Fibroblast of the aortic adventitia (primary cell): Measurements from ENCODE around the gene DNAJC16. TPM values are rescaled to one million over a fixed set of nuclear protein-coding genes. Genes with fewer than 3 reads are reported as not detected.
"Not testable (repeated sequence)": the region's sequence is repeated elsewhere in the genome, so short reads cannot be mapped to it uniquely, and the experiment has no call there.

Experiments
- DNase-seq: peaks from one replicate; pipeline ENCODE4 v3.0.0-alpha.2; 2010; ENCODE audit warnings: low read depth
- H3K4me3 ChIP-seq: 2 replicates; pipeline ENCODE4 v1.5.1; 2011; ENCODE audit warnings: low read depth, mild to moderate bottlenecking, control low read depth, low read length, moderate library complexity
- CTCF ChIP-seq: IDR thresholded peaks from 2 replicates; pipeline ENCODE4 v1.5.1; 2011; ENCODE audit warnings: mild to moderate bottlenecking, low read length, control low read depth, inconsistent platforms; ENCODE audit not compliant: insufficient read depth
- total RNA-seq: library from RNA; depleted of rRNA; stranded (reverse); fragments of >200 nt; gene quantifications from 2 replicates; pipeline ENCODE4 v1.2.3, GENCODE V29; 2012; ENCODE audit warnings: low replicate concordance

The DNAJC16 gene
- 8.6 and 20.0 TPM in 2 replicates for total RNA-seq

- TF ChIP-seq CTCF, result peak; percentile 36
- peak within 1 kb of the TSS; percentile 91 for H3K4me3 ChIP-seq
- DNase-seq, result peak; percentile 100
Observed at GRCh38 chr1:15526490-15527339, at the start of gene DNAJC16. TSS of gene DNAJC16 (plus strand) at chr1:15526848. CDS start at chr1:15529106, 2,258 bp downstream.

DNA sequence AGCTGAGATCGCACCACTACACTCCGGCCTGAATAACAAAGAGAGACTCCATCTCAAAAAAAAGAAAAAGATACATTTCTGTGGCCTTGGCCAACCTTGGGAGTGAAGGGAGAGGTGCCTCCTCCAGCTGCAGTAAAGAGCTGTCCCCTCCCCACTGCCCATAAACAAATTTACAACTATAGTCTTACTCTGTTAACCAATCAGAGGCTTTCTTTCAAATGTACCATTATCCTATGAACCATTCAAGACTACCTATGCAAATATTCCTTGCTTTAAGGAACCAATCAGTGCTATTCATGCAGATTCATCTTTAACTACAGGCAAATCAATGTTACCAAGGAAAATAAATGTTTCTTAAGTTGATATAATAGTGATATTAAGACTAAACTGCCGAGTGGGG lies 49.7 kb upstream of the DNAJC16 start:
- no peak for TF ChIP-seq CTCF
- H3K4me3 ChIP-seq, result no peak overlapping the region
- DNase-seq, result no peak

DNA sequence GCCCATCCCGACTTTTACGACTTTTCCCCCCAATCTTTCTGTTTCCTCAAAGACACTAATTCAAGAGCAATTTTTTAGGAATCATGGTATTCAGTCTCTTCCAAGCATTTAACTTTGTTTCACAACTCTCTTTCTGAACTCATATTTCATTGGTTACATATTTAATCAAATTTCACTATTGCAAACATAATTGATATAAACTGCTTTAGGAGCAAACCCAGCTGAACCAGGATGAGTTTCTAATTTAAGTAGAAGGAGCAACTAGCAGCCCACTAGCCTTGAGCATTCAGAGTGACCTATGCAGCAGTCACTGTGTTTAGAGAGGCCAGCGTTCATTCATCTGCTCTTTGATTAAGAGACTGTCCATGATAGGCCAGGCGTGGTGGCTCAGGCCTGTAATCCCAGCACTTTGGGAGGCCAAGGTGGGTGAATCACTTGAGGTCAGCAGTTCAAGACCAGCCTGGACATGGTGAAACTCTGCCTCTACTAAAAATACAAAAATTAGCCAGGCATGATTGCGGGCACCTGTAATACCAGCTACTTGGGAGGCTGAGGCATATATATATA lies 48.9 kb upstream of the DNAJC16 start:
- DNase-seq, result no peak
- H3K4me3 ChIP-seq, result no peak overlapping the region
- no peak for TF ChIP-seq CTCF

DNA sequence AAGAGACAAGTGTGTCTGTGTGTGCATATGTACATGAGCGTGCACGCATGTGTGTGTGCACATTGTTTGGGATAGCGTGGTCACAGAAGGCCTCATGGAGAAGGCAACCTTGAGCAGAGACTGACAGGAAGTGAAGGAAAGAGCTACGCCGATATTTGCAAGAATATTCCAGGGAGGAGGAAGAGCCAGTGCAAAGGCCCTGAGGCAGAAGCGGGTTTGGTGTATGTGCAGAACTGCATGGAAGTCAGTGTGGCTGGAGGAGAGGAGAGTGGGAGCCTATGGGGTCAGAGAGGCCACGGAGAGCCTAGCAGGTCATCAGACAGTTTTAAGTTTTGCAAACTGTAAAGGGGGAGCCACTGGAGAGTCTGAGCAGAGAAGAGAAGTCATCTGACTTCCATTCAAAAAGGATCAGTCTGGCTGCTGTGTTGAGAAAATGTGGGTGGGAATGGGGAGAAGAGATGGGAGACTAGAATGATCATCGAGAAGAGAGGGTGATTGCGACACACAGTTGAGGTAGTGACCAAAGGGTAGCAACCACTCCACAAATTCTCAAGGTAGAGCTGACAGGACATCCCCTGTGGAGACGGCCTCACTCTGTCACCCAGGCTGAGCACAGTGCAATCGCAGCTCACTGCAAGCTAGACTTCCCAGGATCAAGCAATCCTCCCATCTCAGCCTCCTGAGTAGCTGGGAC lies 46.8 kb upstream of the DNAJC16 start:
- no peak overlapping the region for H3K4me3 ChIP-seq
- no peak for DNase-seq
- TF ChIP-seq CTCF, result no peak

DNA sequence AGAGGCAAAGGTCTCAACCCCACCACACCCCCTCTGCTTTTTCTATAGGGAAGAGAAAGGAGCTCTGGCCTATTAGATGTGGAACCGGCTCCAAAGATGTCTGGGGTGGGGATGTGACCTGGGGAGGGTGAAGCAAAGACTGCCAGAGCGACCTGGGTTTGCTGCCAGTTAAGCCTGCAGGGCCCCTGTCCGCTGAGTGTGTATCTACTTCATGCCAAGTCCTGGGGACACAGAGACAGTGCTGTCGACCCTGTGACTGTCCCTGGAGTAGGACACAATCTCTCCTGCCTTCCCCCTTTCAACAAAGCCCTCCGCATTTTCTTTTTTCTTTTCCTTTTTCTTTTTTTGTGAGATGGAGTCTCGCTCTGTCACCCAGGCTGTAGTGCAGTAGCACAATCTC lies 44.2 kb upstream of the DNAJC16 start:
- DNase-seq, H3K4me3 ChIP-seq: not testable (repeated sequence)

DNA sequence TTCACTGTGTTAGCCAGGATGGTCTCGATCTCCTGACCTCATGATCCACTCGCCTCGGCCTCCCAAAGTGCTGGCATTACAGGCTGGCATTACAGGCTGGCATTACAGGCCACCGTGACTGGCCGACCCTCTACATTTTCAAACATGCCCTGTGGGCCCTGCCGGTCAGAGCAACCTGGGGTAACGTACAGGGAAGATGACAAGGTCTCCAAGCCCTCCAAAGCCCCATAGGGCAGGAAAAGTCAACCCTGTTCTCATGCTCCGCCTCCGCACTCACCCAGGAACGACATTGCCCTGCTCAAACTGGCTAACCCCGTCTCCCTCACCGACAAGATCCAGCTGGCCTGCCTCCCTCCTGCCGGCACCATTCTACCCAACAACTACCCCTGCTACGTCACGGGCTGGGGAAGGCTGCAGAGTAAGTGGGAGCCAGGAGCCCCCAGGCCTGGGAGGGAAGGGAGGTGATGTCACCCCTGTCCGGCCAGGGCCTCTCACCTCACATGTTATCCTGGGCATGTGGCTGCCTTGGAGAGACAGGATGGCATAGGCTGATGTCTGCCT lies 43.6 kb upstream of the DNAJC16 start:
- DNase-seq, H3K4me3 ChIP-seq: not testable (repeated sequence)

- DNase-seq, result no peak
- no peak for TF ChIP-seq CTCF
- H3K4me3 ChIP-seq, result no peak overlapping the region
Observed at GRCh38 chr1:15483971-15484370, 42.7 kb upstream of the DNAJC16 start.

GRCh38 chr1:15484443-15484842 lies 42.2 kb upstream of the DNAJC16 start:
- DNase-seq, H3K4me3 ChIP-seq: not testable (repeated sequence)
